Sigmoid colon (tissue), 4 donors: ENCODE results near the gene LPP.

ENCODE experiments used
- POLR2A ChIP-seq, 2 donors: fragments of 450-650 bp; IDR thresholded peaks; one replicate each; pipeline ENCODE4 v1.6.1; 2016; ENCODE audit warnings: antibody characterized with exemption in 2 of 2, mild to moderate bottlenecking in 2 of 2, moderate library complexity in 2 of 2
- POLR2AphosphoS5 ChIP-seq, 4 donors: sonication (generic); formaldehyde crosslinking; IDR thresholded peaks; one replicate each; pipeline ENCODE4 v1.6.1; 2017; ENCODE audit warnings: antibody characterized with exemption in 4 of 4
- TF ChIP-seq, protein P1 (sequence below), 4 experiments: fragments of 450-650 bp in 3 of 4; fragments of 200-600 bp in 1 of 4; IDR thresholded peaks; one replicate each; pipeline ENCODE4 v1.5.1; 2016 to 2019; ENCODE audit warnings: antibody characterized with exemption in 4 of 4, mild to moderate bottlenecking in 3 of 4, moderate library complexity in 2 of 4

DNA sequence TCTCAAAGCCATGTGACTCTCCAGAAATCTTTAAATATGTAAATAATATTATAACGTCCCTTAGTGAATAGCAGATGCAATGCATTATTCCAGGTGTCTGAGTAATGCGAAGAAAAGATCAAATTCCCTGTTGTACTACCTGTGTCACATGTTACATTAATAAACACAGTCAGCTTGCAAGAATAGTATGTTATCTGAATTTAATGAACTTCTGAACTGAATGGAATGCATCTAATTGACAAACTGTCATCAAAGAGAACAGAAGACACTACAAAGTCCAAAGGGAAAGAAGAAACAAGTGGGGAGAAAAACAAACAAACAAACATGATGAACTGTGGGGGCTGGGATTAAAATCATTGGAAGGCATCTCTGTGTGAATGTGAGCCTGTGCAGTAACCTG lies 508.8 kb downstream of the LPP start:
- TF ChIP-seq, protein P1, sequence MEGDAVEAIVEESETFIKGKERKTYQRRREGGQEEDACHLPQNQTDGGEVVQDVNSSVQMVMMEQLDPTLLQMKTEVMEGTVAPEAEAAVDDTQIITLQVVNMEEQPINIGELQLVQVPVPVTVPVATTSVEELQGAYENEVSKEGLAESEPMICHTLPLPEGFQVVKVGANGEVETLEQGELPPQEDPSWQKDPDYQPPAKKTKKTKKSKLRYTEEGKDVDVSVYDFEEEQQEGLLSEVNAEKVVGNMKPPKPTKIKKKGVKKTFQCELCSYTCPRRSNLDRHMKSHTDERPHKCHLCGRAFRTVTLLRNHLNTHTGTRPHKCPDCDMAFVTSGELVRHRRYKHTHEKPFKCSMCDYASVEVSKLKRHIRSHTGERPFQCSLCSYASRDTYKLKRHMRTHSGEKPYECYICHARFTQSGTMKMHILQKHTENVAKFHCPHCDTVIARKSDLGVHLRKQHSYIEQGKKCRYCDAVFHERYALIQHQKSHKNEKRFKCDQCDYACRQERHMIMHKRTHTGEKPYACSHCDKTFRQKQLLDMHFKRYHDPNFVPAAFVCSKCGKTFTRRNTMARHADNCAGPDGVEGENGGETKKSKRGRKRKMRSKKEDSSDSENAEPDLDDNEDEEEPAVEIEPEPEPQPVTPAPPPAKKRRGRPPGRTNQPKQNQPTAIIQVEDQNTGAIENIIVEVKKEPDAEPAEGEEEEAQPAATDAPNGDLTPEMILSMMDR (IDR thresholded peaks at IDR 0.05): no peak
- TF ChIP-seq POLR2A (IDR thresholded peaks at IDR 0.05): no peak
- TF ChIP-seq POLR2AphosphoS5 (IDR thresholded peaks at IDR 0.05): no peak
